ENCODE measurements around the gene CLEC4M.
"Not testable (repeated sequence)": the region's sequence is repeated elsewhere in the genome, so short reads cannot be mapped to it uniquely, and the experiment has no call there.

The CLEC4M gene

GRCh38 chr19:7811989-7812388 is 48.9 kb downstream of the CLEC4M start:
- DNase-seq (ENCODE audit: low read depth) = no peak

GRCh38 chr19:7815325-7815724 is 52.3 kb downstream of the CLEC4M start:
- no peak for DNase-seq (ENCODE audit: low read depth)

- DNase-seq (ENCODE audit: low read depth) = not testable (repeated sequence)
These were observed 53.0 kb downstream of the CLEC4M start for GRCh38 chr19:7816040-7816439.

- no peak for DNase-seq (ENCODE audit: low read depth)
These were observed 54.8 kb downstream of the CLEC4M start for GRCh38 chr19:7817801-7818200.

- no peak for DNase-seq (ENCODE audit: low read depth)
These were observed 55.8 kb downstream of the CLEC4M start for GRCh38 chr19:7818806-7819205.
